K562 (cell line): ENCODE measurements around the gene CDC27. TPM values are rescaled to one million over a fixed set of nuclear protein-coding genes. Genes with fewer than 3 reads are reported as not detected.

Experiments
- CHCHD3 ChIP-seq: fragments of 250-450 bp; sonication (Bioruptor Pico); IDR thresholded peaks from 2 replicates; pipeline ENCODE4 v2.1.2; 2022; ENCODE audit warnings: mild to moderate bottlenecking
- CTBP1 ChIP-seq: fragments of 450-650 bp; IDR thresholded peaks from 2 replicates; pipeline ENCODE4 v1.6.1; 2016; ENCODE audit warnings: borderline replicate concordance
- DMBX1 ChIP-seq: fragments of 250-450 bp; sonication (Bioruptor Pico); IDR thresholded peaks from 2 replicates; pipeline ENCODE4 v1.8.0; 2022; ENCODE audit warnings: inconsistent platforms, mild to moderate bottlenecking, moderate library complexity, borderline replicate concordance
- EGR1 ChIP-seq: fragments of 450-650 bp; conservative IDR thresholded peaks from 2 replicates; pipeline ENCODE4 v1.6.1; 2017; ENCODE audit warnings: mild to moderate bottlenecking
- ELF1 ChIP-seq: fragments of 200-800 bp; sonication (Bioruptor generic); IDR thresholded peaks from 2 replicates; pipeline ENCODE4 v1.6.1; 2016; ENCODE audit warnings: missing genetic modification characterization, missing compliant biosample characterization
- HCFC1 ChIP-seq: IDR thresholded peaks from 2 replicates; pipeline ENCODE4 v1.6.1; 2012; ENCODE audit warnings: low read depth, low read length, improper control_type of control experiment
- HMG20A ChIP-seq: fragments of 450-650 bp; formaldehyde crosslinking; conservative IDR thresholded peaks from 2 replicates; pipeline ENCODE4 v1.4.0; 2020; ENCODE audit warnings: mild to moderate bottlenecking, mixed read lengths
- HNRNPK ChIP-seq: fragments of 200-400 bp; formaldehyde crosslinking; IDR thresholded peaks from one replicate; pipeline ENCODE4 v1.6.1; 2018; ENCODE audit warnings: mild to moderate bottlenecking, low read depth, low read length; ENCODE audit not compliant: poor library complexity, severe bottlenecking
- NFATC3 ChIP-seq: fragments of 450-650 bp; IDR thresholded peaks from 2 replicates; pipeline ENCODE4 v1.6.1; 2017; ENCODE audit warnings: mild to moderate bottlenecking
- RBM17 ChIP-seq: fragments of 200-400 bp; formaldehyde crosslinking; IDR thresholded peaks from 2 replicates; pipeline ENCODE4 v1.6.1; 2017; ENCODE audit warnings: low read depth, mild to moderate bottlenecking, low read length, borderline replicate concordance
- RHOXF2B ChIP-seq: fragments of 250-450 bp; sonication (Bioruptor Pico); conservative IDR thresholded peaks from 2 replicates; pipeline ENCODE4 v1.5.1; 2021
- SLC30A9 ChIP-seq: fragments of 250-450 bp; sonication (Bioruptor Pico); IDR thresholded peaks from 2 replicates; pipeline ENCODE4 v1.8.0; 2022; ENCODE audit warnings: mild to moderate bottlenecking, moderate library complexity
- ZFP36 ChIP-seq: fragments of 150-350 bp; IDR thresholded peaks from 2 replicates; pipeline ENCODE4 v1.6.1; 2018; ENCODE audit warnings: low read length, low read depth; ENCODE audit not compliant: partially characterized antibody
- ZNF77 ChIP-seq: fragments of 250-450 bp; sonication (Bioruptor Pico); IDR thresholded peaks from 2 replicates; pipeline ENCODE4 v1.5.0; 2020
- ZSCAN32 ChIP-seq: fragments of 450-650 bp; formaldehyde crosslinking; IDR thresholded peaks from 2 replicates; pipeline ENCODE4 v1.4.0; 2020; ENCODE audit warnings: mild to moderate bottlenecking, moderate library complexity
- polyA plus RNA-seq, 8 experiments: library from polyadenylated mRNA; depleted of rRNA in 4 of 8; stranded (reverse) in 5 of 8; unstranded in 3 of 8; fragments of >200 nt; fragmentation: Nextera tagmentation in 2 of 8; fragmentation: Illumina TruSeq in 1 of 8; extraction: Ambion mirVana in 2 of 8; extraction: Trizol in 1 of 8; gene quantifications; 2 replicates each; pipeline versions ENCODE4 v1.2.1 to v1.2.3, GENCODE V29; 2011 to 2014; ENCODE audit warnings: inconsistent platforms in 1 of 8, missing spikeins in 1 of 8
- total RNA-seq, 7 experiments: library from RNA; depleted of rRNA in 6 of 7; stranded (reverse); fragments of >200 nt in 6 of 7; fragmentation: Illumina TruSeq in 2 of 7; extraction: Trizol in 2 of 7; gene quantifications; 2 replicates each; pipeline versions ENCODE4 v1.2.1 to v1.2.3, GENCODE V29; 2011 to 2021; ENCODE audit warnings: low replicate concordance in 1 of 7
- TF ChIP-seq, protein P1 (sequence below), 2 experiments: fragments of 250-450 bp in 1 of 2; fragments of 450-650 bp in 1 of 2; sonication (Bioruptor Pico) in 1 of 2; IDR thresholded peaks; 2 replicates each; pipeline versions ENCODE4 v1.6.1 to v1.8.0; 2016 to 2021; ENCODE audit warnings: mild to moderate bottlenecking in 2 of 2, moderate library complexity in 2 of 2, missing compliant biosample characterization in 1 of 2, missing genetic modification characterization in 1 of 2
- TF ChIP-seq, protein P2 (sequence below), 2 experiments: fragments of 450-650 bp; IDR thresholded peaks; 2 replicates each; pipeline ENCODE4 v1.6.1; 2016; ENCODE audit warnings: mild to moderate bottlenecking in 2 of 2, borderline replicate concordance in 1 of 2, low read depth in 1 of 2, moderate library complexity in 1 of 2
- TF ChIP-seq, protein P3 (sequence below): fragments of 450-650 bp; IDR thresholded peaks from 2 replicates; pipeline ENCODE4 v1.6.1; 2014; ENCODE audit warnings: low read depth, mild to moderate bottlenecking, moderate library complexity, borderline replicate concordance

The CDC27 gene
- total and polyA plus RNA-seq, 9 of the 15 experiments (the other 6 are each of a cell fraction or from before 2014, with no cell fraction given) = 28.6 to 155 (median 94.1) TPM

DNA sequence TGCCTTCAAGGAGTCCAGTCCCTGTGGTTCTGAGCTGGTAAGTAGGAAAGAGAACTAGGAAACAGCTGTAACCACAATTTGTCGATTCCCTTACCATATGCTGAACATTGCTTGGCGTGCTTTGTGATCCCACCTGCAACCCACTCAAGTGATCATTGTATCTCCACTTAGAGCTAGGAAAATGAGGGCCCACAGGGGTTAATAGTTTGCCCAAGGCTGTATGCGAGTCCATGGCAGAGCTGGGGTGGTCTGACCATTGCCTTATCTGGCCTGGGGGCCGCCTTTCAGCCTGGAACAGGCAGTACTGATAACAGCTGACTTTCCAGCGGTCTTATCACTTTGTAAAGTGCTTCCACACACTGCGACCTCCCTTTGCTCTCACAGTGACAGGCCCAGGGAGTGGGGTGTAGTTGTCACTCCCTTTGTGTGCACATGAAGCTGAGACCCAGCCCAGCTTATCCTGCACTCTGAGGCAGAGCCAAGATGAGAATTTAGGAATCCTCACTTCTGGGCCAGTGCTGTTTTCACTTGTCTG, 29.9 kb upstream of the CDC27 start (continued):
- TF ChIP-seq SLC30A9 (CRISPR knock-in tag) (no peak), EGR1 (no peak), DMBX1 (peak; percentile 84), ZSCAN32 (CRISPR knock-in tag) (no peak), NFATC3 (peak; percentile 47; the same call in 1 of the 2 replicates), HNRNPK (no peak), CTBP1 (peak; percentile 81), CHCHD3 (CRISPR knock-in tag) (no peak), HMG20A (CRISPR knock-in tag) (no peak), ELF1 (tag) (no peak), ZFP36 (peak; percentile 20), RHOXF2B (CRISPR knock-in tag) (no peak), HCFC1 (no peak), RBM17 (no peak), ZNF77 (CRISPR knock-in tag) (no peak)
- TF ChIP-seq, protein P1, sequence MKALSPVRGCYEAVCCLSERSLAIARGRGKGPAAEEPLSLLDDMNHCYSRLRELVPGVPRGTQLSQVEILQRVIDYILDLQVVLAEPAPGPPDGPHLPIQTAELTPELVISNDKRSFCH (CRISPR knock-in tag; IDR thresholded peaks at IDR 0.05) = no peak
- TF ChIP-seq, protein P1 (tag; IDR thresholded peaks at IDR 0.05) = peak; percentile 88
- TF ChIP-seq, protein P2, sequence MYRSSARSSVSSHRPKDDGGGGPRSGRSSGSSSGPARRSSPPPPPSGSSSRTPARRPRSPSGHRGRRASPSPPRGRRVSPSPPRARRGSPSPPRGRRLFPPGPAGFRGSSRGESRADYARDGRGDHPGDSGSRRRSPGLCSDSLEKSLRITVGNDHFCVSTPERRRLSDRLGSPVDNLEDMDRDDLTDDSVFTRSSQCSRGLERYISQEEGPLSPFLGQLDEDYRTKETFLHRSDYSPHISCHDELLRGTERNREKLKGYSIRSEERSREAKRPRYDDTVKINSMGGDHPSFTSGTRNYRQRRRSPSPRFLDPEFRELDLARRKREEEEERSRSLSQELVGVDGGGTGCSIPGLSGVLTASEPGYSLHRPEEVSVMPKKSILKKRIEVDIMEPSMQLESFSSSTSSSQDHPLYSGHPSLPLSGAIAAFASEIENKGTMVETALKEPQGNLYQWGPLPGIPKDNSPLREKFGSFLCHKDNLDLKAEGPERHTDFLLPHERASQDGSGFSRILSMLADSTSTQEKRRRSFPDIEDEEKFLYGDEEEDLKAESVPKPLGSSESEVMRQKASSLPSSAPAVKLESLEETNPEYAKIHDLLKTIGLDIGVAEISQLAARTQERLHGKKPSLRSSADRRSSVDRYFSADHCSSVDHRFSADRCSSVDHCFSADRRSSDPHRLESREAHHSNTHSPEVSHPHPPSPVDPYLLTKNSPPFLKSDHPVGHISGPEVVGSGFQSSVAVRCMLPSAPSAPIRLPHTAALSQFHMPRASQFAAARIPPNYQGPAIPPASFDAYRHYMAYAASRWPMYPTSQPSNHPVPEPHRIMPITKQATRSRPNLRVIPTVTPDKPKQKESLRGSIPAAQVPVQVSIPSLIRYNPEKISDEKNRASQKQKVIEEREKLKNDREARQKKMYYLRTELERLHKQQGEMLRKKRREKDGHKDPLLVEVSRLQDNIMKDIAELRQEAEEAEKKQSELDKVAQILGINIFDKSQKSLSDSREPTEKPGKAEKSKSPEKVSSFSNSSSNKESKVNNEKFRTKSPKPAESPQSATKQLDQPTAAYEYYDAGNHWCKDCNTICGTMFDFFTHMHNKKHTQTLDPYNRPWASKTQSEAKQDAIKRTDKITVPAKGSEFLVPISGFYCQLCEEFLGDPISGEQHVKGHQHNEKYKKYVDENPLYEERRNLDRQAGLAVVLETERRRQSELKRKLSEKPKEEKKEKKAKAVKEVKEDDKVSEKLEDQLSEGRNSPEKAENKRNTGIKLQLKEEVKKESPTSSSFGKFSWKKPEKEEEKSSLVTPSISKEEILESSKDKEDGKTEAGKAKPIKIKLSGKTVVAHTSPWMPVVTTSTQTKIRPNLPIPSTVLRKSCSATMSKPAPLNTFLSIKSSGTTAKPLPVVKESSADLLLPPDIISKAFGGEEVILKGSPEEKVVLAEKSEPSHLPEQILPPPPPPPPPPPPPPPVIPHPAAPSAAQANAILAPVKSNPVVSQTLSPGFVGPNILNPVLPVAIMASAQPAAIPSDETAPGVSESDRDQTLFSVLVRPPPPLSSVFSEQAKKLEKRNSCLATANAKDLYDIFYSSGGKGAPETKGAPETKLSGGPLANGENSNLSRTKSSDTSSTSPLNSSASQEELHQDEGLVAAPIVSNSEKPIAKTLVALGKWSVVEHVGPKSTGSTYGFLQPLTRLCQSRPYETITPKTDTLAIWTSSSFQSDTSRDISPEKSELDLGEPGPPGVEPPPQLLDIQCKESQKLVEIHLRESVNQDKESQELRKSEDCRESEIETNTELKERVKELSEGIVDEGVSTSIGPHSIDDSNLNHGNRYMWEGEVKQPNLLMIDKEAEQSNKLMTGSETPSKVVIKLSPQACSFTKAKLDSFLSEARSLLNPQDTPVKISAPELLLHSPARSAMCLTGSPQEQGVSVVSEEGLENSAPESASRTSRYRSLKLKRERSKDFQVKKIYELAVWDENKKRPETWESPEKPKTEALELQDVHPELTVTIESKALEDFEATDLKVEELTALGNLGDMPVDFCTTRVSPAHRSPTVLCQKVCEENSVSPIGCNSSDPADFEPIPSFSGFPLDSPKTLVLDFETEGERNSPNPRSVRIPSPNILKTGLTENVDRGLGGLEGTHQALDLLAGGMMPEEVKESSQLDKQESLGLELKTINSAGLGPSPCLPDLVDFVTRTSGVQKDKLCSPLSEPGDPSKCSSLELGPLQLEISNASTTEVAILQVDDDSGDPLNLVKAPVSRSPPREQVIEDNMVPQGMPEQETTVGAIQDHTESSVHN (IDR thresholded peaks at IDR 0.05; ENCODE audit: borderline replicate concordance in 1 of 2, low read depth in 1 of 2) = no peak; a peak in 1 of 4 replicates
- TF ChIP-seq, protein P3, sequence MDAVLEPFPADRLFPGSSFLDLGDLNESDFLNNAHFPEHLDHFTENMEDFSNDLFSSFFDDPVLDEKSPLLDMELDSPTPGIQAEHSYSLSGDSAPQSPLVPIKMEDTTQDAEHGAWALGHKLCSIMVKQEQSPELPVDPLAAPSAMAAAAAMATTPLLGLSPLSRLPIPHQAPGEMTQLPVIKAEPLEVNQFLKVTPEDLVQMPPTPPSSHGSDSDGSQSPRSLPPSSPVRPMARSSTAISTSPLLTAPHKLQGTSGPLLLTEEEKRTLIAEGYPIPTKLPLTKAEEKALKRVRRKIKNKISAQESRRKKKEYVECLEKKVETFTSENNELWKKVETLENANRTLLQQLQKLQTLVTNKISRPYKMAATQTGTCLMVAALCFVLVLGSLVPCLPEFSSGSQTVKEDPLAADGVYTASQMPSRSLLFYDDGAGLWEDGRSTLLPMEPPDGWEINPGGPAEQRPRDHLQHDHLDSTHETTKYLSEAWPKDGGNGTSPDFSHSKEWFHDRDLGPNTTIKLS = peak; percentile 36; the same call in 1 of the 2 replicates
